SU-DHL-6 (cell line): Measurements from ENCODE around the gene DNAAF3.

Experiments used
- H2AFZ ChIP-seq: fragments of 200-600 bp; sonication (generic); 2 replicates; pipeline ENCODE4 v1.6.1; 2014; ENCODE audit warnings: low read depth, mild to moderate bottlenecking, moderate library complexity, mixed read lengths, antibody characterized with exemption, low read length; ENCODE audit not compliant: severe bottlenecking
- H3F3A ChIP-seq: fragments of 200-600 bp; shearing (Covaris generic); 2 replicates; pipeline ENCODE4 v1.6.0; 2016; ENCODE audit warnings: antibody characterized with exemption, mild to moderate bottlenecking; ENCODE audit not compliant: insufficient read depth
- H3K27ac ChIP-seq: fragments of 200-600 bp; sonication (generic); 2 replicates; pipeline ENCODE4 v1.5.1; 2016; ENCODE audit warnings: low read depth, mild to moderate bottlenecking, low read length, moderate library complexity, mixed read lengths
- H3K27me3 ChIP-seq: fragments of 200-600 bp; sonication (generic), shearing (Covaris generic); 2 replicates; pipeline ENCODE4 v1.6.0; 2014; ENCODE audit warnings: mild to moderate bottlenecking, low read length
- H3K36me3 ChIP-seq: fragments of 200-600 bp; sonication (generic); 2 replicates; pipeline ENCODE4 v1.6.1; 2014; ENCODE audit warnings: mild to moderate bottlenecking, low read length, mixed read lengths
- H3K4me2 ChIP-seq: fragments of 300-600, 200-600 bp; shearing (Covaris generic), sonication (generic); 2 replicates; pipeline ENCODE4 v1.6.0; 2014; ENCODE audit warnings: low read length, low read depth, mild to moderate bottlenecking; ENCODE audit not compliant: poor library complexity, severe bottlenecking
- H3K4me3 ChIP-seq: fragments of 200-600 bp; sonication (generic); 2 replicates; pipeline ENCODE4 v1.5.1; 2014; ENCODE audit warnings: antibody characterized with exemption, low read length, mild to moderate bottlenecking, mixed read lengths; ENCODE audit not compliant: insufficient read depth, poor library complexity, severe bottlenecking
- H3K79me2 ChIP-seq: fragments of 200-600 bp; sonication (generic); 2 replicates; pipeline ENCODE4 v1.6.1; 2014; ENCODE audit warnings: mild to moderate bottlenecking, low read length, moderate library complexity; ENCODE audit not compliant: insufficient read depth
- H3K9ac ChIP-seq: fragments of 200-600 bp; sonication (generic); 2 replicates; pipeline ENCODE4 v1.7.0; 2014; ENCODE audit warnings: mild to moderate bottlenecking, low read length
- H3K9me2 ChIP-seq: fragments of 200-600 bp; sonication (generic); replicated peaks from 2 replicates; pipeline ENCODE4 v1.6.1; 2014; ENCODE audit warnings: low read length; ENCODE audit not compliant: insufficient read depth
- H3K9me3 ChIP-seq: fragments of 200-600 bp; sonication (generic); 2 replicates; pipeline ENCODE4 v1.6.1; 2014; ENCODE audit warnings: low read length, mixed read lengths; ENCODE audit not compliant: insufficient read depth
- H4K20me1 ChIP-seq: fragments of 200-600 bp; sonication (generic); 2 replicates; pipeline ENCODE4 v1.6.1; 2014; ENCODE audit warnings: low read depth, mild to moderate bottlenecking, antibody characterized with exemption, low read length, moderate library complexity, mixed read lengths
- CTCF ChIP-seq: fragments of 200-600 bp; sonication (generic); IDR thresholded peaks from one replicate; pipeline ENCODE4 v1.5.1; 2017; ENCODE audit warnings: antibody characterized with exemption, mild to moderate bottlenecking, low read length, moderate library complexity; ENCODE audit not compliant: insufficient read depth, poor library complexity, severe bottlenecking
- EZH2phosphoT487 ChIP-seq: fragments of 200-600 bp; sonication (generic), shearing (Covaris generic); conservative IDR thresholded peaks from 2 replicates; pipeline ENCODE4 v1.6.1; 2018; ENCODE audit warnings: mild to moderate bottlenecking, antibody characterized with exemption, low read length, moderate library complexity, mixed read lengths

DNAAF3 gene

DNA sequence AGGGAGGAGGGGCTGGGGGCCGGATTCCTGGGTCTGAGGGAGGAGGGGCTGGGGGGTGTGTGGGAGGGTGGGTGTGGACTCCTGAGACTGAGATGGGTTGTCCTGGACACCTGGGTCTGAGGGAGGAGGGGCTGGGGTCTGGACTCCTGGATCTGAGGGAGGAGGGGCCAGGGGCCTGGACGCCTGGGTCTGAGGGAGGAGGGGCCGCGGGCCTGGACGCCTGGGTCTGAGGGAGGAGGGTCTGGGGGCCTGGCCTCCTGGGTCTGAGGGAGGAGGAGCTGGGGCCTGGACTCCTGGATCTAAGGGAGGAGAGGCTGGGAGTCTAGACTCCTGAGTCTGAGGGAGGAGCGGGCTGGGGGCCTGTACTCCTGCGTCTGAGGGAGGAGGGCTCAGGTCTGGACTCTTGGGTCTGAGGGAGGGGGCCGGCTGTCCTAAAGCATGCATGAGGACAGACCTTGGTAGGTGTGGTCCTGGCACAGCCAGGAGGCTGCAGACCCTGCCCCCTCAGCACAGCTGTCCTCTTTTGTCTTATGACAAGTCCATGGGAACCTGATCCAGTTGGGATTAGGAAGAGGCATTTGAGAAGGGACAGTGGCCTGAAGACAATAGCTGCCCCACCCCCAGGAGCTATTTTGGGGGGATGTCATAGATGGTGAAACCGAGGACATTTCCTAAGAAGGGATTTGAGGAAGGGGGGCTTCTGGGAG is 18.7 kb downstream of the DNAAF3 start:
- H3K4me2 ChIP-seq, result no peak overlapping the region
- no peak overlapping the region for H3K27ac ChIP-seq
- no peaks in the 10 kb centered on the region for H4K20me1 ChIP-seq
- no peak overlapping the region for H3K4me3 ChIP-seq
- TF ChIP-seq EZH2phosphoT487 (no peak), CTCF (no peak)
- no peaks in the 10 kb centered on the region for H3K27me3 ChIP-seq
- peaks cover 4% of the 10 kb centered on the region; the same call in 1 of the 2 replicates for H3F3A ChIP-seq
- H3K36me3 ChIP-seq, result no peaks in the 10 kb centered on the region
- H2AFZ ChIP-seq, result no peak overlapping the region
- H3K9me3 ChIP-seq, result no peaks in the 10 kb centered on the region
- H3K79me2 ChIP-seq, result no peaks in the 10 kb centered on the region
- no peak overlapping the region for H3K9ac ChIP-seq
- no peaks in the 10 kb centered on the region for H3K9me2 ChIP-seq

- Histone ChIP-seq H3K27me3 (no peaks in the 10 kb centered on the region), H3F3A (no peaks in the 10 kb centered on the region), H3K36me3 (no peaks in the 10 kb centered on the region), H3K27ac (no peak overlapping the region), H3K79me2 (no peaks in the 10 kb centered on the region), H4K20me1 (no peaks in the 10 kb centered on the region), H3K4me3 (no peak overlapping the region), H3K9me3 (no peaks in the 10 kb centered on the region), H3K4me2 (no peak overlapping the region), H2AFZ (no peak overlapping the region), H3K9ac (no peak overlapping the region), H3K9me2 (no peaks in the 10 kb centered on the region)
- TF ChIP-seq CTCF, result no peak
- TF ChIP-seq EZH2phosphoT487, result no peak
Measured at GRCh38 chr19:55146705-55147273, 19.6 kb downstream of the DNAAF3 start.

GRCh38 chr19:55146078-55146704 is 20.2 kb downstream of the DNAAF3 start:
- Histone ChIP-seq H3K4me2 (peak overlapping the region; percentile 24), H3F3A (no peaks in the 10 kb centered on the region), H3K9me2 (no peaks in the 10 kb centered on the region), H3K36me3 (no peaks in the 10 kb centered on the region), H4K20me1 (no peaks in the 10 kb centered on the region), H3K9ac (no peak overlapping the region), H2AFZ (no peak overlapping the region), H3K79me2 (no peaks in the 10 kb centered on the region), H3K27me3 (no peaks in the 10 kb centered on the region), H3K9me3 (no peaks in the 10 kb centered on the region), H3K4me3 (no peak overlapping the region), H3K27ac (no peak overlapping the region)
- TF ChIP-seq EZH2phosphoT487, result no peak
- TF ChIP-seq CTCF, result peak; percentile 57
